CD4-positive, alpha-beta memory T cell (primary cell): ENCODE data around the gene QARS1. TPM values are rescaled to one million over a fixed set of nuclear protein-coding genes. Genes with fewer than 3 reads are reported as not detected.

ENCODE experiments used
- CTCF ChIA-PET: fragments of 350-600 bp; sonication (Branson Sonifier 250); formaldehyde crosslinking; loops from one replicate; lab custom pipeline; 2021; ENCODE audit warnings: inconsistent platforms; ENCODE audit not compliant: partially characterized antibody; lab: Charles Lee
- POLR2A ChIA-PET: fragments of 350-600 bp; sonication (Branson Sonifier 250); formaldehyde crosslinking; loops from one replicate; lab custom pipeline; 2021; ENCODE audit not compliant: partially characterized antibody; lab: Charles Lee
- DNase-seq, 5 donors: peaks; one replicate each; pipeline versions ENCODE4 v3.0.0 to v3.0.0-alpha.2; 2020 to 2022; ENCODE audit warnings: mixed read lengths in 1 of 5
- H3K27ac ChIP-seq: one replicate; pipeline ENCODE4 v1.7.0; 2013; ENCODE audit warnings: low read depth, low read length
- H3K27me3 ChIP-seq: 2 replicates; pipeline ENCODE4 v1.7.0; 2013; ENCODE audit warnings: mild to moderate bottlenecking, low read length, moderate library complexity; ENCODE audit not compliant: insufficient read depth
- H3K36me3 ChIP-seq: 2 replicates; pipeline ENCODE4 v1.7.0; 2013; ENCODE audit warnings: mild to moderate bottlenecking, low read length, moderate library complexity; ENCODE audit not compliant: insufficient read depth
- H3K4me1 ChIP-seq: 2 replicates; pipeline ENCODE4 v1.7.0; 2013; ENCODE audit warnings: mild to moderate bottlenecking, low read length, moderate library complexity; ENCODE audit not compliant: insufficient read depth
- H3K4me3 ChIP-seq, 2 donors: one replicate each; pipeline ENCODE4 v1.7.0; 2013; ENCODE audit warnings: low read length in 2 of 2, mild to moderate bottlenecking in 1 of 2
- H3K9me3 ChIP-seq, 2 donors: one replicate each; pipeline ENCODE4 v1.7.0; 2013; ENCODE audit warnings: low read length in 2 of 2, control low read depth in 1 of 2; ENCODE audit not compliant: control insufficient read depth in 1 of 2
- H3K27ac Mint-ChIP-seq, 7 donors: one replicate each; pipeline ENCODE4 v1.8.0; 2020 to 2021; ENCODE audit warnings: mixed read lengths in 7 of 7, mild to moderate bottlenecking in 6 of 7, inconsistent platforms in 3 of 7, moderate library complexity in 3 of 7
- H3K27me3 Mint-ChIP-seq, 2 donors: one replicate each; pipeline ENCODE4 v1.8.0; 2020 to 2021; ENCODE audit warnings: mixed read lengths in 2 of 2
- H3K36me3 Mint-ChIP-seq, 2 donors: one replicate each; pipeline ENCODE4 v1.8.0; 2020 to 2021; ENCODE audit warnings: mixed read lengths in 2 of 2, inconsistent platforms in 1 of 2, mild to moderate bottlenecking in 1 of 2
- H3K4me1 Mint-ChIP-seq, 4 donors: one replicate each; pipeline ENCODE4 v1.8.0; 2020 to 2021; ENCODE audit warnings: mixed read lengths in 4 of 4, mild to moderate bottlenecking in 1 of 4
- H3K4me3 Mint-ChIP-seq, 8 donors: one replicate each; pipeline ENCODE4 v1.8.0; 2020 to 2021; ENCODE audit warnings: mixed read lengths in 8 of 8, mild to moderate bottlenecking in 7 of 8, moderate library complexity in 6 of 8, inconsistent platforms in 3 of 8
- H3K9me3 Mint-ChIP-seq, 8 donors: one replicate each; pipeline ENCODE4 v1.8.0; 2020 to 2021; ENCODE audit warnings: mixed read lengths in 8 of 8, mild to moderate bottlenecking in 5 of 8, inconsistent platforms in 3 of 8, moderate library complexity in 1 of 8
- intact Hi-C: fragments of 100-400 bp; cut with micrococcal nuclease; formaldehyde crosslinking; loops from one replicate; pipeline ENCODE4 v1.15.1; 2023
- polyA plus RNA-seq, 2 donors: library from polyadenylated mRNA; unstranded; fragments of 300-500 nt; fragmentation: Illumina TruSeq; gene quantifications; one replicate each; pipeline ENCODE4 v1.2.3, GENCODE V29; 2021
- total RNA-seq, 2 experiments: library from RNA; stranded (reverse); gene quantifications; one replicate each; pipeline ENCODE4 v1.2.3, GENCODE V29; 2021

QARS1 gene
- total and polyA plus RNA-seq, 4 experiments from 2014 or later: 102 to 199 (median 157) TPM

- Mint-ChIP-seq H3K27me3 (no peaks in the 10 kb centered on the region), H3K36me3 (no peaks in the 10 kb centered on the region), H3K4me3 (no peak overlapping the region), H3K4me1 (peaks cover 0 to 16% (median 5%) of the 10 kb centered on the region in 4 donors), H3K27ac (peak overlapping the region in 2 of 7 donors; percentile 36 to 57), H3K9me3 (no peaks in the 10 kb centered on the region)
- Histone ChIP-seq H3K36me3 (no peaks in the 10 kb centered on the region), H3K4me1 (peaks cover 9% of the 10 kb centered on the region), H3K27me3 (no peaks in the 10 kb centered on the region), H3K9me3 (no peaks in the 10 kb centered on the region), H3K4me3 (no peak overlapping the region), H3K27ac (no peak overlapping the region)
- no peak for DNase-seq
- ChIA-PET CTCF (interaction anchor here (1.1 kb wide), 1 partner anchor 137 kb away, joined by 3 read pairs; no protein-coding TSS in a partner anchor), POLR2A (interaction anchor here (1.5 kb wide), 1 partner anchor 103 kb away, joined by 4 read pairs; the partner anchor contains the start of gene NDUFAF3)
- intact Hi-C loops: no loop called here
Measured at GRCh38 chr3:49124991-49125670, 20.6 kb upstream of the QARS1 start.

DNA sequence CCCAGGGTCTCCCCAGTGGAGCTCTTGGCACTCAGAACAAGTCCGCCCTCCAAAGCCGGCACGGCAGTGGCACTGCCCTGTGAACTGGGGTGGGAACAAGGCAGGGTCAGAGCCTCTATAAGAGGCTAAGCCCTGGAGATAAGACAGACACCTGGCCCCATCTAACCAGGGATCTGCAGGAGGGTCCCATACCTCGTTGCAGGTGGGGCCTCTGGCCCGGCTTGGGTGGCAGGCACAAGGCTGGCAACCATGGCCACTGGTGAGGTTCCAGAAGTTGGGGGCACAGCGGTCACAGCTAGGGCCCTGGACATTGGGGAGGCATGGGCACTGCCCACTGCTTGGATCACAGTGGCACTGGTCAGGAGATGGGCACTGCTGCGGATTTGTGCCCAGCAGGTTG, 19.6 kb upstream of the QARS1 start:
- ChIA-PET POLR2A (interaction anchor here (1.5 to 5.9 kb wide), 3 partner anchors 18 to 102 kb away, joined by 4 to 105 read pairs (median 66); partner anchors contain the start of genes NDUFAF3, QARS1 and QRICH1), CTCF (interaction anchor here (0.6 to 1.2 kb wide), 2 partner anchors 117 to 304 kb away, joined by 3 read pairs; partner anchors contain the start of gene WDR6)

DNA sequence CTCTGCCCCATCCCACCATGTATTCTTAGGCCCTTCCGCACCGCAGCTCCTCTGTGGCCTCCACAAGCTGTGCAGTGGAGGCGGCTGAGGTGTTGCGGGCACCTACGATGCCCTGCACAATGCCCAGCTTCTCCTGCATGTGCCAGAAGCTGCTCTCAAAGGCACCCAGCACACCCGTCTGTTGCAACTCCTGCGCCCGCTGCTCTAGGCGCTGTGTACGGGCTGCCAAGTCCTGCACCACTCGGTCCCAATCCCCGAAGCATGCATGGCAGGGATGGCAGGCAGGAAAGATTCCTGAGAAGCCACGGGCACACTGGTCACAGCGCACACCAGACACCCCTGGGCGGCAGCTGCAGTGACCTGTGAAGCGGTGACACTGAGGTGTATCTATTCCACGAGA, 19.1 kb upstream of the QARS1 start:
- Mint-ChIP-seq H3K4me3 (no peak overlapping the region), H3K9me3 (no peaks in the 10 kb centered on the region), H3K36me3 (peaks cover 5 to 7% of the 10 kb centered on the region in 2 donors), H3K4me1 (peaks cover 7 to 29% (median 15%) of the 10 kb centered on the region in 4 donors), H3K27me3 (no peaks in the 10 kb centered on the region), H3K27ac (peak overlapping the region in 1 of 7 donors; percentile 25)
- intact Hi-C loops: no loop called here
- POLR2A ChIA-PET: interaction anchor here (1.5 to 5.9 kb wide), 3 partner anchors 17 to 102 kb away, joined by 4 to 105 read pairs (median 66); partner anchors contain the start of genes NDUFAF3, QARS1 and QRICH1
- Histone ChIP-seq H3K36me3 (no peaks in the 10 kb centered on the region), H3K27ac (no peak overlapping the region), H3K9me3 (no peaks in the 10 kb centered on the region), H3K4me3 (no peak overlapping the region), H3K4me1 (peaks cover 23% of the 10 kb centered on the region), H3K27me3 (no peaks in the 10 kb centered on the region)
- CTCF ChIA-PET: interaction anchor here (1.1 to 1.2 kb wide), 3 partner anchors 35 to 133 kb away, joined by 3 read pairs; partner anchors contain the start of gene WDR6
- no peak for DNase-seq

More for the DNA sequence above, 19.6 kb upstream of the QARS1 start:
- H3K4me1 Mint-ChIP-seq: peaks cover 5 to 25% (median 12%) of the 10 kb centered on the region in 4 donors
- no peak overlapping the region for H3K4me3 Mint-ChIP-seq
- no peak overlapping the region for H3K27ac ChIP-seq
- intact Hi-C loops: no loop called here
- peaks cover under 1 to 5% of the 10 kb centered on the region in 2 donors for H3K36me3 Mint-ChIP-seq
- no peak for DNase-seq
- H3K27ac Mint-ChIP-seq: no peak overlapping the region
- no peak overlapping the region for H3K4me3 ChIP-seq
- no peaks in the 10 kb centered on the region for H3K36me3 ChIP-seq
- H3K9me3 ChIP-seq: no peaks in the 10 kb centered on the region
- H3K27me3 Mint-ChIP-seq: no peaks in the 10 kb centered on the region
- no peaks in the 10 kb centered on the region for H3K9me3 Mint-ChIP-seq
- no peaks in the 10 kb centered on the region for H3K27me3 ChIP-seq
- H3K4me1 ChIP-seq: peaks cover 19% of the 10 kb centered on the region

GRCh38 chr3:49122886-49123545, 18.5 kb upstream of the QARS1 start:
- H3K4me1 ChIP-seq: peaks cover 26% of the 10 kb centered on the region
- POLR2A ChIA-PET: interaction anchor here (5.5 to 5.9 kb wide), 2 partner anchors 16 to 29 kb away, joined by 66 to 105 read pairs; partner anchors contain the start of genes QARS1 and QRICH1
- H3K4me1 Mint-ChIP-seq: peaks cover 7 to 29% (median 15%) of the 10 kb centered on the region in 4 donors
- DNase-seq: no peak
- peaks cover 5 to 7% of the 10 kb centered on the region in 2 donors for H3K36me3 Mint-ChIP-seq
- no peaks in the 10 kb centered on the region for H3K27me3 Mint-ChIP-seq
- H3K4me3 ChIP-seq: no peak overlapping the region
- H3K9me3 ChIP-seq: no peaks in the 10 kb centered on the region
- CTCF ChIA-PET: interaction anchor here (1.1 to 1.2 kb wide), 3 partner anchors 35 to 132 kb away, joined by 3 read pairs; partner anchors contain the start of gene WDR6
- H3K36me3 ChIP-seq: peaks cover under 1% of the 10 kb centered on the region
- H3K27ac Mint-ChIP-seq: peak overlapping the region in 1 of 7 donors; percentile 25
- no peaks in the 10 kb centered on the region for H3K9me3 Mint-ChIP-seq
- H3K27me3 ChIP-seq: no peaks in the 10 kb centered on the region
- H3K27ac ChIP-seq: no peak overlapping the region
- peak overlapping the region in 1 of 8 donors; percentile 10 for H3K4me3 Mint-ChIP-seq
- intact Hi-C loops: no loop called here

DNA sequence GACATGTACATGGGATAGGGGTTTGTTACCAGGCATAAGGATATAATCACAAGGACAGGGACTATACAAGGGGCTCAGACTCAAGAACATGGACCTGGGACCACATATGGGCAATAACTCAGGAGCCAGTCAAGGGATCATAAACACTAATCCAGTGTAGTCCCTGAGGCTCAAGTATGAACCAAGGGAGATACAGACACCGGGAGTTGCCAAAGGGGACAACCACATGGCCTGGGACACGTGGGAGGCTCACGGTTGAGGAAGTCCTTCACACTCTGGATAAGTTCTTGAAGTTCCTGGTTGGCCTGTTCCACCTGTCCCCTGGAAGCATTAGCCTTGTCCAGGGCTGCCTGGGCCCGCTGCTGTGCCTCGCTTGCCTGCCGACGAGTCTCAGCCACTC, 17.9 kb upstream of the QARS1 start:
- intact Hi-C loops: no loop called here
- Mint-ChIP-seq H3K27ac (peak overlapping the region; percentile 70 to 95 (median 92)), H3K27me3 (no peaks in the 10 kb centered on the region), H3K9me3 (no peaks in the 10 kb centered on the region), H3K4me3 (peak overlapping the region in 1 of 8 donors; percentile 39), H3K4me1 (peaks cover 7 to 29% (median 18%) of the 10 kb centered on the region in 4 donors), H3K36me3 (peaks cover 6 to 9% of the 10 kb centered on the region in 2 donors)
- no peaks in the 10 kb centered on the region for H3K27me3 ChIP-seq
- H3K4me1 ChIP-seq: peaks cover 26% of the 10 kb centered on the region
- DNase-seq: no peak
- peaks cover 6% of the 10 kb centered on the region for H3K36me3 ChIP-seq
- ChIA-PET CTCF (interaction anchor here (1.3 kb wide), 1 partner anchor 47 kb away, joined by 3 read pairs; no protein-coding TSS in a partner anchor), POLR2A (interaction anchor here (2.8 to 5.9 kb wide), 3 partner anchors 16 to 94 kb away, joined by 21 to 105 read pairs (median 66); partner anchors contain the start of genes IMPDH2, QARS1 and QRICH1)
- no peak overlapping the region for H3K4me3 ChIP-seq
- no peak overlapping the region for H3K27ac ChIP-seq
- no peaks in the 10 kb centered on the region for H3K9me3 ChIP-seq

- intact Hi-C loops: no loop called here
- Mint-ChIP-seq H3K4me3 (peak overlapping the region in 6 of 8 donors; percentile 33 to 90 (median 58)), H3K4me1 (peaks cover 7 to 29% (median 19%) of the 10 kb centered on the region in 4 donors), H3K36me3 (peaks cover 9% of the 10 kb centered on the region in 2 donors), H3K27me3 (no peaks in the 10 kb centered on the region), H3K9me3 (no peaks in the 10 kb centered on the region), H3K27ac (peak overlapping the region; percentile 70 to 95 (median 92))
- Histone ChIP-seq H3K36me3 (peaks cover 10% of the 10 kb centered on the region), H3K4me1 (peaks cover 26% of the 10 kb centered on the region), H3K9me3 (no peaks in the 10 kb centered on the region), H3K4me3 (no peak overlapping the region), H3K27ac (no peak overlapping the region), H3K27me3 (no peaks in the 10 kb centered on the region)
- CTCF ChIA-PET: interaction anchor here (1.3 to 3.2 kb wide), 3 partner anchors 29 to 134 kb away, joined by 3 to 24 read pairs (median 17); partner anchors contain the start of genes P4HTM and QRICH1
- POLR2A ChIA-PET: interaction anchor here (1.3 to 5.9 kb wide), 9 partner anchors 11 to 203 kb away, joined by 4 to 105 read pairs (median 12); partner anchors contain the start of genes ARIH2, IMPDH2, LAMB2 and NDUFAF3
- no peak for DNase-seq
Measured at GRCh38 chr3:49122022-49122421, 17.5 kb upstream of the QARS1 start.
